ENCODE measurements around the gene HARS2.
"Not testable (repeated sequence)": the region's sequence is repeated elsewhere in the genome, so short reads cannot be mapped to it uniquely, and the experiment has no call there.

HARS2 gene

GRCh38 chr5:140700177-140701144 lies 9.2 kb downstream of the HARS2 start, which contains the start of gene ZMAT2:
ZMAT2 (plus strand) TSS chr5:140700447; CDS start chr5:140700461, 14 bp downstream.
- DNase-seq = peak; percentile 99

DNA sequence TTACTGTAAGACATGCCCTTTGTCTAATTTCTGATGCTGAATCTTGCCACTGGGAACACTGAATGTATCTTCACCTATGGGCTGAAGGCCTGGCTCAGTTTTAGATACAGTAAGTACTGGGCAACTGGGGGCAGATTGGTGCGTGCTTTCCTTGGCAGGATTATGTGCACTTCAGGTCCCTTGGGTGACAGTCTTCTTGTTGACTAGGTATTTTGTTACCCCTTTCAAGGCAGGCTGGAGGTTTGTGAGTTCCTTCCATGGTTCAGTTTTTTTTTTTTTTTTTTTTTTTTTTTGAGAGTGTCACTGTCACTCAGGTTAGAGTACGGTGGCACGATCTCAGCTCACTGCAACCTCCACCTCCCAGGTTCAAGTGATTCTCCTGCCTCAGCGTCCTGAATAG lies 16.6 kb downstream of the HARS2 start:
- no peak for DNase-seq

DNA sequence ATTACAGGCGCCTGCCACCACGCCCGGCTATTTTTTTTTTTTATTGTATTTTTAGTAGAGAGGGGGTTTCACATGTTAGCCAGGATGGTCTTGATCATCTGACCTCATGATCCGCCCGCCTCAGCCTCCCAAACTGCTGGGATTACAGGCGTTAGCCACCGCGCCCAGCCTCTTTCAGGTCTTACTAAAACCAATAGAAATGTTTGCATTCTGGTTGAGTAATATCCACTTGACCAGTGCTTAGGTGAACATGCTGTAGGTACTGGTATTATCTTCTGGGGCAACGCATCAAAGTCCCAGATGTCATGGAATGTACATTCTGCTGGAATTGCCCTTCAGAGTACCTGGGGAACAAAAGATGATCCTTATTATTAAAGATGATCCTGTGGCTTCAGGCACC lies 17.5 kb downstream of the HARS2 start:
- not testable (repeated sequence) for DNase-seq

- DNase-seq = peak; percentile 92 to 96
Observed at GRCh38 chr5:140710899-140711552, 19.8 kb downstream of the HARS2 start.

DNA sequence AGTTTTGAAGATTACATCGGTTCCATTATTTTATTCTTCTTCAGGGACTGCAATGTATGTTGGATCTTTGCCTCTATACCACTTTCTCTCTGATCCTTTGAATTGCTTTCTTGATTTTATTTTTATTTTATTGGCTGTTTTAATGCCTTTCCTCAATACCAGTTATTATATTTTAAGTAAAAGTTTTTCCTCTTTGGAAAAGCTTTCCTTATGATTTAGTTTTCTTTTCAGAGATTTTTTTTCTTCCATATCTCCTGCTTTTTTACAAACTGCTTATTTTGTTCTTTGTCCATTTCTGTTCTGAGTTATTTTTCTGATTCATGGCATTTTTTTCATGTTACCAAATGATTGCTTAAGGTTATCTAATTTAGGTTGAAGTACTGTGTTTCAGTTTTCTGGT lies 20.5 kb downstream of the HARS2 start:
- DNase-seq = no peak

DNA sequence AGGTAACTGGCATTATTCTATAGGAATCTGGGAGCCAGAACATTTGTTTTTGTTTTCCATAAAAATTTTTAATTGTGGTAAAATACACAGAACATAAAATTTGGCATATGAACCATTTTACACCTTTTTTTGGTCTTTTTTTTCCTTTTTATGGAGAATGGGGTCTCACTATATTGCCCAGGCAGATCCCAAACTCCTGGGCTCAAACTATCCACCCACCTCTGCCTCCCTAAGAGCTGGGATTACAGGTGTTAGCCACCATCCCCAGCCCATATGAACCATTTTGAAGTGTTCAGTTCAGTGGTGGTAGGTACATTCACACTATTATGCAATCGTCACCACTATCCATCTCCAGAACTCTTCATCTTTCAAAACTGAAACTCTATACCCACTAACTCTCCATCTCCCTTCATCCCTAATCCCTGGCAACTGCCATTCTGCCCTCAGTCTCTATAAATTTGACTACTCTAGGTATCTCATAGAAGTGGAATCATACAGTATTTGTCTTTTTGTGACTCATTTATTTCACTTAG lies 22.4 kb downstream of the HARS2 start:
- no peak for DNase-seq

DNA sequence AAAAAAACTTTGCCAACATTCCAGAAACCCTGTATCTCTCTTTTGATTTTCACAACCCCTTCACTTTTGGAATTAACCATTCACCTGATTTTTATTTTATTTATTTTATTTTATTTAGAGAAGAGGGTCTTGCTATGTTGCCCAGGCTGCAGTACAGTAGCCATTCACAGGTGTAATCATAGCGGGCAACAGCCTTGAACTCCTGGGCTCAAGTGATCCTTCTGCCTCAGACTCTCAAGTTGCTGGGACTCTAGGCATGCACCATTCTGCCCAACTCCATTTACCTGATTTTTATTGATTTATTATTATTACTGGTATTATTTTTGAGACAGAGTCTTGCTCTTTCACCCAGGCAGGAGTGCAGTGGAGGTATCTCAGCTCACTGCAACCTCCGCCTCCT lies 25.0 kb downstream of the HARS2 start:
- DNase-seq = not testable (repeated sequence)

DNA sequence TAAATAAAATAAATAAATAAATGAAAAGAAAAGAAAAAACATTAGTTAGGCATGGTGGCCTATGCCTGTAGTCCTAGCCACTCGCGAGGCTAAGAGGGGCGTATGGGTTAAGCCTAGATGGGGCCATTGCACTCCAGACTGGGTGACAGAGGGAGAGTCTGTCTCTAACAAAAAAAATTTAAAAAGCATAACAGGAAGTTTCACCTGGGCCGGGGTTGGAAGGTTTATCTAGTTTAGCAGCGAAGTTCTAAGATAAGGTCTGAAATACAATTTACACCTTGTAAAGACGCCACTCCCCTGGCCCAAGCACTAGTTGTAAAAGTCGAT lies 27.0 kb downstream of the HARS2 start:
- DNase-seq = no peak

- not testable (repeated sequence) for DNase-seq
Observed at GRCh38 chr5:140720738-140721137, 29.5 kb downstream of the HARS2 start.

GRCh38 chr5:140721395-140721794 lies 30.1 kb downstream of the HARS2 start:
- DNase-seq = peak in 1 of 2 experiments; percentile 28

- DNase-seq = no peak
Observed at GRCh38 chr5:140725799-140726471, 34.7 kb downstream of the HARS2 start.

DNA sequence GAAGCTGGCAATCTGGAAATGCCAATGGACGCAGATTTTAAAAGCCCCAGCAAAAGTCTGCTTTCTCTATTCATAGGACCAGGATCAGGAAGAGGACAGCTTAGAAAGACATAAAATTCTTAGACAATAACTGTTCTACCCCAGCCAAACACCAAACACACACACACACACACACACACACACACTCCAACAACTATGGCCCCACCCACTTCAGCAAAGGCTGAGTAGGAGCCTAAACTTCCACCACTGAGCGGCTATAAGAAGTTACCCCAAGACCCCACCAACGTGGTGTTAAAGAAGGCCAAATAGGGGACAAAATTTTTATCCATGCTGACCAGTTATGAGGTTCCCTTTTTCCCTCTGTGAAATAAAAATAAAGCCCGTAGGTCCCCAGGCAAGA lies 41.8 kb downstream of the HARS2 start:
- no peak for DNase-seq

DNA sequence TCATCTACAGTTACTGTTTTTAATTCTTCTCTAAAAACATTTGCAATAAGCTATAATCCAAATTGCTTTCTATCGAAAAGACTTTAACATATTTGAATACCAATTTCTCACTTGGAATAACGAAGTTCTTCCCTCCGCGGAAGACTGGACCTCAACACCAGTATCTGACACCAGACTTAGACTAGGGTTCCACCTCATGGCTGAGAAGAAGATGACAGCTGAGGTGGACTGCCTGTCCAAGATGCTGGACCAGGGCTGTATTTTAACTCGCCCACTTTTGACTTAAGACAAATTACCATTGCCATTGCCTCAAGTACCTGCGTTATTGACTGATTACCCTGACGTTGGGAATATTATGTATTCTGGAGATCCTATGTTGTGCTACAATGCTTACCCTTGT lies 43.1 kb downstream of the HARS2 start:
- DNase-seq = no peak

DNA sequence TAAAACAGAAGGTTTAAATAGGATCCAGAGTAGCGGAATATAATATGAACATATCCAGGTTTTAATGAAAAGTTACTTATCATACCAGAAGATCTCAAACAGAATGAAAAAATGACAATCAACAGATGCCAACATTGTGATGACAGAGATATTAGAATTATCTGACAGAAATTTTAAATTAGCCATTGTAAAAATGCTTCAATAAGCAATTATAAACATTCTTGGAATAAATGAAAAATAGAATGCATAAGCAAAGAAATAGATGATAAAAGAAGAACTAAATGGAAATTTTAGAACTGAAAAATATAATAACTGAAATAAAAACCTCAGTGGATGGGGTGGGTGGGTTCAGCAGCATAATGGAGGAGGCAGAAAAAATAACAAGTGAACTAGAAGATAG lies 46.2 kb downstream of the HARS2 start:
- no peak for DNase-seq

GRCh38 chr5:140741967-140742366 lies 50.7 kb downstream of the HARS2 start:
- DNase-seq = no peak
